ENCODE results near the gene RAB31. TPM values are rescaled to one million over a fixed set of nuclear protein-coding genes. Genes with fewer than 3 reads are reported as not detected.
A peak's percentile ranks its signal among the peaks of the same experiment; 100 is the strongest.

RAB31 gene
- total and polyA plus RNA-seq, 2 experiments from 2014 or later: 8.7 to 27.7 TPM

DNA sequence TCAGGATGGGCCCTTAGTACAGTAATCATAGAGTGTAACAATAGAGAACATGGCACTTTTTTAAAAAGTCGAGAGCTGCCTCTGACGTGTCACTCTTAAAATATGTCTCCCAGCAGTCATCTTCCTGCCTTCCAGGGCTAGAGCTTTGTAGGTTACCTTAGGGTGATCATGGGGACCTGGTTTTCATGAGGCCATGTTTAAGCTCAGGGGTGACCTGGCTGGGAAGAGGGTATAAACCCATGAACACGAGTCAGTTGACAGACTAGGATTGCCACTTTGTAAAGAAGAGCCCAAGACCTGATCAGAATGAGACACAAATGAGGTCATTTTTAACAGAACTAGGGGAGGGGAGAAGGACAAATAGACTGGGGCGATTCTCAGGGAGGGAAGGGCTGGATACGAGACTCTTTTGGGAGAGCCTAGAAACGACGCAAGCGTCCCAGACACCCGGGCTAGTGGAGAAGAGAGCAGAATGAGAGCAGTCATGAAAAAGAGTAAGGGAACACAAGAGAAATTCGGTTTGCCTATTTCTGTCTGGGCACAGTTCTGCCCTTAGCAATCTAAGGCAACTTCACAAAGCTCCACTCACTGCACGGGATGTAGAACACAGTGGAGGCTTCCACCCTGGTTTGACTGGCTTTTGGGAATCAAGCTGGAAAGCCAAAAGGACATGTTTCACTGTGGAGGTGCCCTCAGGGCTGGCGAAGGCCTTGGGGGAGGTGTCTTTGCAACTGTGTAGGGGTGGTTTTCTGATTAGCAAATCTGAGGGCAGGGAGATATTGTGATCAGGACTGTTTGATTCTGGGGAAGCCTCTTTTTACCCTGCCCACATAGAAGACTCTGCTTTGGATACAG, 1.8 kb upstream of the RAB31 start:
- peaks cover 6% of the 10 kb centered on the region for H3K27me3 ChIP-seq

DNA sequence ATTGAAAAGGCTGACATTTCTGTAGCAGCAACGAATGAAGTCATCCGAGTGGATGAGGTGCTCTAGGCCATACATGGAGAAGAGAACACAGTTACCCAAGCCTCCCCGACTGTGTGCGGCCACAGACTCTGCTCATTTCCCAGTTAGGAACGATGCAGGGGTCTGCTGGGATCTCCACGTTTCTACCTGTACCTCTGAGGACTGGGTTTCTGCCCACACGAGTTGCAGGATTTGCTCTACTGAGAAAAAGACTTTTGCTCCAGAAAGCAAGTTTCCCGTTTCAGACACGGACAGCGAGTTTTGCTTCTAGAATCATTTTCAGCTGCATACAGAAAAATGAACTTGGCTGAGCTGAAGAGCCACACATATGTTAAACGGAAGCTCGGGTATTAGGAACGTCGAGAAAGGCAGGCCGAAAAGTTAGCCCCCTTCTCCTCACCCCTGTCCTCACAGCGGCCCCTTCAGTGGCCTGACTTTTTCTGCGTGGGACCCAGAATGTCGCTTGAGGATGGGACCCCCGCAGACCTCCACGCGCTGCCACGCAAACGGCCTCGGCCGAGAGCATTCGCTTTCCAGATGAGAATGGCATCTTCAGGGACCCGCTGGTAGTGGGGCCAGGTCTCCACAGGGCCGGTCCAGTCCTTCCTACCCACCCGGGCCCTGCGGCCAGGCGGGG, 582 bp upstream of the RAB31 start:
- Histone ChIP-seq H3K27me3 (peaks cover 6% of the 10 kb centered on the region), H3K9me3 (ENCODE audit: low read depth) (no peaks in the 10 kb centered on the region), H3K36me3 (no peaks in the 10 kb centered on the region), H3K27ac (no peak overlapping the region), H3K4me3 (peak overlapping the region; percentile 92), H3K4me1 (ENCODE audit: low read depth) (no peaks in the 10 kb centered on the region)
- peak in 1 of 2 donors; percentile 48 for DNase-seq (ENCODE audit: low read depth in 1 of 2, low spot score in 1 of 2)
- TF ChIP-seq, protein P1, sequence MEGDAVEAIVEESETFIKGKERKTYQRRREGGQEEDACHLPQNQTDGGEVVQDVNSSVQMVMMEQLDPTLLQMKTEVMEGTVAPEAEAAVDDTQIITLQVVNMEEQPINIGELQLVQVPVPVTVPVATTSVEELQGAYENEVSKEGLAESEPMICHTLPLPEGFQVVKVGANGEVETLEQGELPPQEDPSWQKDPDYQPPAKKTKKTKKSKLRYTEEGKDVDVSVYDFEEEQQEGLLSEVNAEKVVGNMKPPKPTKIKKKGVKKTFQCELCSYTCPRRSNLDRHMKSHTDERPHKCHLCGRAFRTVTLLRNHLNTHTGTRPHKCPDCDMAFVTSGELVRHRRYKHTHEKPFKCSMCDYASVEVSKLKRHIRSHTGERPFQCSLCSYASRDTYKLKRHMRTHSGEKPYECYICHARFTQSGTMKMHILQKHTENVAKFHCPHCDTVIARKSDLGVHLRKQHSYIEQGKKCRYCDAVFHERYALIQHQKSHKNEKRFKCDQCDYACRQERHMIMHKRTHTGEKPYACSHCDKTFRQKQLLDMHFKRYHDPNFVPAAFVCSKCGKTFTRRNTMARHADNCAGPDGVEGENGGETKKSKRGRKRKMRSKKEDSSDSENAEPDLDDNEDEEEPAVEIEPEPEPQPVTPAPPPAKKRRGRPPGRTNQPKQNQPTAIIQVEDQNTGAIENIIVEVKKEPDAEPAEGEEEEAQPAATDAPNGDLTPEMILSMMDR (IDR thresholded peaks at IDR 0.05; ENCODE audit: low read depth, low read length): no peak

More for the DNA sequence above, 1.8 kb upstream of the RAB31 start:
- Histone ChIP-seq H3K27ac (no peak overlapping the region), H3K4me3 (no peak overlapping the region), H3K4me1 (ENCODE audit: low read depth) (no peaks in the 10 kb centered on the region), H3K9me3 (ENCODE audit: low read depth) (no peaks in the 10 kb centered on the region), H3K36me3 (no peaks in the 10 kb centered on the region)
- TF ChIP-seq, protein P1 (IDR thresholded peaks at IDR 0.05; ENCODE audit: low read depth, low read length): no peak
- DNase-seq (ENCODE audit: low read depth in 1 of 2, low spot score in 1 of 2): no peak

DNA sequence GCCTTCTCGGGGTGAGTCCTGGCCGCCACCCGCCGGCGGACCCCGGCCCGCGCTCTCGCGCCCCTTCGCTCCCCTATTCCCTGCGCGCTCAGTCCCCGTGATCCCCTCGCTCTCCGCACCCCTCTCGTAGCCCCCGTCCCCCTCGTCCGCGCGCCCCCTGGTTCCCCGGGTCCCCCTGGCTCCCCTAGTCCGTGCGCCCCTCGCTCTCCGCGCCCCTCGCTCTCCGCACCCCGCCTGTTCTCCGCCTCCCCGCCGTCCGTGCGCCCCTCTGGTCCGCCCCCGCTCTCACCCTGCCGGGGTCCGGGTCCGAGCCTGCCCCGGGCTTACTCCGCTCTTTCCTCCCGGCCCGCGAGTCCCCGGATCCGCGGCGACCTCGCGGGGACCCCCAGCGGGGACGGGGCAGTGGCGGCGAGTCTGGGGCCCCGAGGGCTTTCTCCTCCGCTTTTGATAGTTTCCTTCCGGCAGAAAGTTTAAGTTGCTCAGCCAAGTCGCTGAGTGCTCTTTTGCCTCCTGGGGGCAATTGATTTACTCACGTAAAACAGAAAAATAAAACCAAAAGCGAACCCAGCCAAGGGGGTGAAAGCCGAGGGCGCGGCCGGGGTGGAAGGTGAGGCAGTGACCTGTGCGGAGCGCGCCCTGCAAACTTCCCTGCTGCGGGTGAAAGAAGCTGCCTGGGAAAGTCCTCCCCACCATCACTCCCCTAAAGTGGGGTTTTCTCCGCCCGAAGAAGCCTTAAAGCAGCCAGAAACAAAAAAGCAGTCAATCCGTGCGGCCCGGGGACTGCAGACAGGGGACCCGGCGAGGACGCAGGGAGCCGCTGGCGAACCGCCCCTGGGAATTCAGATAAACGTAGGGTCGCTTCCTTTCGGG, 568 bp downstream of the RAB31 start:
- Histone ChIP-seq H3K36me3 (no peaks in the 10 kb centered on the region), H3K9me3 (ENCODE audit: low read depth) (no peaks in the 10 kb centered on the region), H3K4me1 (ENCODE audit: low read depth) (no peaks in the 10 kb centered on the region), H3K27me3 (peaks cover 6% of the 10 kb centered on the region), H3K4me3 (peak overlapping the region; percentile 92), H3K27ac (no peak overlapping the region)
- TF ChIP-seq, protein P1 (IDR thresholded peaks at IDR 0.05; ENCODE audit: low read depth, low read length): no peak
- DNase-seq (ENCODE audit: low read depth in 1 of 2, low spot score in 1 of 2): peak in 1 of 2 donors; percentile 35

DNA sequence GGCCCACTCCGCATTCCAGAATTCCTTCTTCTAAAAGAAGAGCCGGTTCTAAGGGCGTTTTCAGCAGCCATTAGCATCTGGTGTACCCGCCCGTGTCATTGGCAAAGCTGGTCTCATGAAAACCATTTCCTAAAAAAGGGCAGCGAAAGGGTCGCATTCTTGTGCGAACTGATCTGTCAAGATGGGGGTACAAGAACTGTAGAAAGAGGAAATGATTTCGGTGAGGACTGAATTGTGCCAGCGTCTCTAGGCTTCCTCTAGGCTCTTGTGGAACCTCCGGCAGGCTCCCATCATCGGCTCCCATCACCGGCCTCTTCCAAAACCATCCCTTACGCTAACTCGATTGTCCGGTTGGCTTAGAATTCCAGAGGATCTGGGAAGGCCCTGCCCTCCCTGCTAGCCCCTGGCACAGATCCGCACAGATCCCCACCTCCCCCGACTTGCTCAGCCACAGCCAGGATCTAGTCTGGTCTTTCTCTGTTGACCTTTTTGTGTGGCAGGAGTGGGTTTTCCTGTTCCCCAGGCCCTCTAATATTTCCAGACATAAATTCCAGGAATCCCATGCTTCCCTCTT, 1.3 kb downstream of the RAB31 start:
- Histone ChIP-seq H3K27me3 (peaks cover 6% of the 10 kb centered on the region), H3K9me3 (ENCODE audit: low read depth) (no peaks in the 10 kb centered on the region), H3K4me3 (peak overlapping the region; percentile 92), H3K4me1 (ENCODE audit: low read depth) (no peaks in the 10 kb centered on the region), H3K27ac (no peak overlapping the region), H3K36me3 (no peaks in the 10 kb centered on the region)
- peak in 1 of 2 donors; percentile 69 for DNase-seq (ENCODE audit: low read depth in 1 of 2, low spot score in 1 of 2)
- TF ChIP-seq, protein P1 (IDR thresholded peaks at IDR 0.05; ENCODE audit: low read depth, low read length): no peak

DNA sequence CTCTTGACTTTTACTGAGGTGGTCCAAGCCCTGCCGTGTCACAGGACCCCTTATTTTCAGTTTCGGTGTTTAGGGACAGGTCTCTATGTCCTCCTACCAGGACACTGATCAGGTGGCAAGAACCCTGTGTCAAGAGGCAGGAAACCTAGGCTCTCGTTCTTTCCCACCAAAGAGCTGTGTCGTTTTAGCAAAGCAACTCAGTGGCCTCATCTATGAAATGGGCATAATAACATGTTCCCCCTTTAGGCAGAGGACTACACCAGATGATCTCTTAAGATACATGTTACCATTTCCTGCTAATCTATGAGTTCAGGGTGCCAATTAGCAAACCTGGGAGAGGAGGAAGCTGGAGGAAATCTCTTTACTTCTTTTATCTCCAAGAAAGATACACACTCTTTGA, 1.9 kb downstream of the RAB31 start:
- no peak for DNase-seq (ENCODE audit: low read depth in 1 of 2, low spot score in 1 of 2)
- H3K4me3 ChIP-seq: no peak overlapping the region
- H3K9me3 ChIP-seq (ENCODE audit: low read depth): no peaks in the 10 kb centered on the region
- H3K4me1 ChIP-seq (ENCODE audit: low read depth): no peaks in the 10 kb centered on the region
- H3K27me3 ChIP-seq: peaks cover 6% of the 10 kb centered on the region
- H3K36me3 ChIP-seq: no peaks in the 10 kb centered on the region
- TF ChIP-seq, protein P1 (IDR thresholded peaks at IDR 0.05; ENCODE audit: low read depth, low read length): no peak
- H3K27ac ChIP-seq: no peak overlapping the region
